Fibroblast of villous mesenchyme (primary cell): ENCODE measurements around the gene PET117. TPM values are rescaled to one million over a fixed set of nuclear protein-coding genes. Genes with fewer than 3 reads are reported as not detected.

Experiments
- DNase-seq: peaks from one replicate; pipeline ENCODE4 v3.0.0-alpha.2; 2010; ENCODE audit warnings: low read depth
- H3K4me3 ChIP-seq: 2 replicates; pipeline ENCODE4 v1.5.1; 2011; ENCODE audit warnings: low read depth, mild to moderate bottlenecking, low read length
- CTCF ChIP-seq: IDR thresholded peaks from 2 replicates; pipeline ENCODE4 v1.5.1; 2012; ENCODE audit warnings: low read depth, mild to moderate bottlenecking, low read length; ENCODE audit not compliant: insufficient read depth
- total RNA-seq: library from RNA; depleted of rRNA; stranded (reverse); fragments of >200 nt; gene quantifications from 2 replicates; pipeline ENCODE4 v1.2.3, GENCODE V29; 2012

PET117 gene
- total RNA-seq, 1 donor: 9.5 TPM

- no peak for DNase-seq
- TF ChIP-seq CTCF: no peak
- H3K4me3 ChIP-seq: no peak overlapping the region
Observed at GRCh38 chr20:18164356-18164755, 26.7 kb downstream of the PET117 start.

GRCh38 chr20:18165553-18165952 is 27.9 kb downstream of the PET117 start:
- DNase-seq: no peak
- TF ChIP-seq CTCF: no peak
- no peak overlapping the region for H3K4me3 ChIP-seq

GRCh38 chr20:18166241-18166881 is 28.7 kb downstream of the PET117 start:
- TF ChIP-seq CTCF: no peak
- no peak for DNase-seq
- H3K4me3 ChIP-seq: no peak overlapping the region

GRCh38 chr20:18166950-18167349 is 29.3 kb downstream of the PET117 start:
- no peak for DNase-seq

GRCh38 chr20:18172379-18172778 is 34.7 kb downstream of the PET117 start:
- DNase-seq: peak; percentile 49
- H3K4me3 ChIP-seq: no peak overlapping the region
- no peak for TF ChIP-seq CTCF

More at GRCh38 chr20:18166950-18167349, 29.3 kb downstream of the PET117 start:
- TF ChIP-seq CTCF: no peak
- no peak overlapping the region for H3K4me3 ChIP-seq

- H3K4me3 ChIP-seq: no peak overlapping the region
- no peak for TF ChIP-seq CTCF
- DNase-seq: no peak
Observed at GRCh38 chr20:18174906-18175683, 37.4 kb downstream of the PET117 start.
